Calu3 (cell line): ENCODE measurements around the gene CARD14. TPM values are rescaled to one million over a fixed set of nuclear protein-coding genes. Genes with fewer than 3 reads are reported as not detected.

ENCODE experiments used
- BruUV-seq: library from RNA; stranded (reverse); fragments of 400-500 nt; replicated peaks from 2 replicates; lab custom pipeline; 2021; lab: Mats Ljungman, UMichigan
- CTCF ChIA-PET: fragments of 300-600 bp; sonication (Branson Sonifier 250); formaldehyde crosslinking; loops from one replicate; lab custom pipeline; 2022; ENCODE audit warnings: antibody characterized with exemption; lab: Charles Lee
- DNase-seq: peaks from one replicate; pipeline ENCODE4 v3.0.0; 2022
- H3K27ac Mint-ChIP-seq: one replicate; pipeline ENCODE4 v1.8.0; 2022; ENCODE audit warnings: mixed read lengths; ENCODE audit not compliant: unreplicated experiment
- H3K27me3 Mint-ChIP-seq: one replicate; pipeline ENCODE4 v1.8.0; 2022; ENCODE audit warnings: mixed read lengths; ENCODE audit not compliant: unreplicated experiment
- H3K36me3 Mint-ChIP-seq: one replicate; pipeline ENCODE4 v1.8.0; 2022; ENCODE audit warnings: mild to moderate bottlenecking, moderate library complexity, mixed read lengths; ENCODE audit not compliant: insufficient read depth, unreplicated experiment
- H3K4me1 Mint-ChIP-seq: one replicate; pipeline ENCODE4 v1.8.0; 2022; ENCODE audit warnings: mild to moderate bottlenecking, low read depth, mixed read lengths; ENCODE audit not compliant: unreplicated experiment
- H3K4me3 Mint-ChIP-seq: one replicate; pipeline ENCODE4 v1.8.0; 2022; ENCODE audit warnings: mild to moderate bottlenecking, low read depth, moderate library complexity, mixed read lengths; ENCODE audit not compliant: unreplicated experiment
- H3K9me3 Mint-ChIP-seq: one replicate; pipeline ENCODE4 v1.8.0; 2022; ENCODE audit warnings: low read depth, mixed read lengths; ENCODE audit not compliant: unreplicated experiment
- CTCF ChIP-seq: fragments of 200-600 bp; IDR thresholded peaks from one replicate; pipeline ENCODE4 v1.8.0; 2022; ENCODE audit warnings: antibody characterized with exemption; ENCODE audit not compliant: unreplicated experiment
- intact Hi-C: fragments of 100-400 bp; cut with micrococcal nuclease; formaldehyde crosslinking; loops from one replicate; pipeline ENCODE4 v1.10.0; 2022; ENCODE audit not compliant: unreplicated experiment
- total RNA-seq: library from RNA; stranded (reverse); gene quantifications from 2 replicates; pipeline ENCODE4 v1.2.3, GENCODE V29; 2022

CARD14 gene
- total RNA-seq, 1 experiment from 2014 or later = 7.4 TPM

- H3K27me3 Mint-ChIP-seq = no peaks in the 10 kb centered on the region
- H3K36me3 Mint-ChIP-seq = no peaks in the 10 kb centered on the region
- CTCF ChIA-PET = no interaction called here
- no peaks in the 10 kb centered on the region for H3K9me3 Mint-ChIP-seq
- intact Hi-C loops = no loop called here
- BruUV-seq = no TSS peak
- no peak for TF ChIP-seq CTCF
- no peak overlapping the region for H3K4me3 Mint-ChIP-seq
- no peak for DNase-seq
- no peaks in the 10 kb centered on the region for H3K4me1 Mint-ChIP-seq
- no peak overlapping the region for H3K27ac Mint-ChIP-seq
Observed at GRCh38 chr17:80245566-80246265, 75.9 kb downstream of the CARD14 start.

- H3K4me3 Mint-ChIP-seq = no peak overlapping the region
- H3K36me3 Mint-ChIP-seq = no peaks in the 10 kb centered on the region
- intact Hi-C loops = no loop called here
- no peak for TF ChIP-seq CTCF
- no peak overlapping the region for H3K27ac Mint-ChIP-seq
- no peaks in the 10 kb centered on the region for H3K27me3 Mint-ChIP-seq
- no peak for DNase-seq
- H3K4me1 Mint-ChIP-seq = no peaks in the 10 kb centered on the region
- no peaks in the 10 kb centered on the region for H3K9me3 Mint-ChIP-seq
- no TSS peak for BruUV-seq
- CTCF ChIA-PET = no interaction called here
Observed at GRCh38 chr17:80246266-80246681, 76.4 kb downstream of the CARD14 start.

GRCh38 chr17:80246726-80247125 is 76.9 kb downstream of the CARD14 start:
- H3K27me3 Mint-ChIP-seq = no peaks in the 10 kb centered on the region
- H3K9me3 Mint-ChIP-seq = no peaks in the 10 kb centered on the region
- CTCF ChIA-PET = no interaction called here
- TF ChIP-seq CTCF = no peak
- no peaks in the 10 kb centered on the region for H3K36me3 Mint-ChIP-seq
- H3K27ac Mint-ChIP-seq = no peak overlapping the region
- no TSS peak for BruUV-seq
- H3K4me1 Mint-ChIP-seq = no peaks in the 10 kb centered on the region
- intact Hi-C loops = no loop called here
- no peak overlapping the region for H3K4me3 Mint-ChIP-seq
- DNase-seq = no peak

GRCh38 chr17:80247561-80247960 is 77.7 kb downstream of the CARD14 start:
- no peak overlapping the region for H3K4me3 Mint-ChIP-seq
- H3K27ac Mint-ChIP-seq = no peak overlapping the region
- no peaks in the 10 kb centered on the region for H3K4me1 Mint-ChIP-seq
- CTCF ChIA-PET = no interaction called here
- BruUV-seq = no TSS peak
- DNase-seq = no peak
- H3K27me3 Mint-ChIP-seq = no peaks in the 10 kb centered on the region
- H3K9me3 Mint-ChIP-seq = no peaks in the 10 kb centered on the region
- H3K36me3 Mint-ChIP-seq = no peaks in the 10 kb centered on the region
- intact Hi-C loops = no loop called here
- no peak for TF ChIP-seq CTCF
